Measurements from ENCODE around the gene DACH1.

GRCh38 chr13:71870100-71870499 lies 3.1 kb upstream of the DACH1 start:
- TF ChIP-seq CTCF (IDR thresholded peaks at IDR 0.05; ENCODE audit: control extremely low read depth in 1 of 3, insufficient read depth in 1 of 3, low read depth in 1 of 3, low read length in 3 of 3) (no peak), POLR2A (IDR thresholded peaks at IDR 0.05; ENCODE audit: control extremely low read depth in 1 of 2, low read depth in 2 of 2, low read length in 2 of 2) (no peak), KDM1A (IDR thresholded peaks at IDR 0.05; ENCODE audit: borderline replicate concordance, low read length) (no peak), SUZ12 (IDR thresholded peaks at IDR 0.05; ENCODE audit: low read length) (no peak), CTBP2 (IDR thresholded peaks at IDR 0.05; ENCODE audit: borderline replicate concordance, insufficient read depth, insufficient read length, low read length) (no peak), EP300 (IDR thresholded peaks at IDR 0.05; ENCODE audit: borderline replicate concordance in 1 of 2, low read depth in 2 of 2, low read length in 2 of 2) (no peak), MAFK (IDR thresholded peaks at IDR 0.05; ENCODE audit: low read depth, low read length) (no peak), CEBPB (IDR thresholded peaks at IDR 0.05; ENCODE audit: low read depth, low read length) (no peak), TCF12 (IDR thresholded peaks at IDR 0.05; ENCODE audit: low read depth, low read length) (no peak), KDM4A (IDR thresholded peaks at IDR 0.05; ENCODE audit: low read depth, low read length, severe bottlenecking) (no peak)

All from H1 (cell line).